Measurements from ENCODE around the gene SH3BP4.

Gene SH3BP4, protein sequence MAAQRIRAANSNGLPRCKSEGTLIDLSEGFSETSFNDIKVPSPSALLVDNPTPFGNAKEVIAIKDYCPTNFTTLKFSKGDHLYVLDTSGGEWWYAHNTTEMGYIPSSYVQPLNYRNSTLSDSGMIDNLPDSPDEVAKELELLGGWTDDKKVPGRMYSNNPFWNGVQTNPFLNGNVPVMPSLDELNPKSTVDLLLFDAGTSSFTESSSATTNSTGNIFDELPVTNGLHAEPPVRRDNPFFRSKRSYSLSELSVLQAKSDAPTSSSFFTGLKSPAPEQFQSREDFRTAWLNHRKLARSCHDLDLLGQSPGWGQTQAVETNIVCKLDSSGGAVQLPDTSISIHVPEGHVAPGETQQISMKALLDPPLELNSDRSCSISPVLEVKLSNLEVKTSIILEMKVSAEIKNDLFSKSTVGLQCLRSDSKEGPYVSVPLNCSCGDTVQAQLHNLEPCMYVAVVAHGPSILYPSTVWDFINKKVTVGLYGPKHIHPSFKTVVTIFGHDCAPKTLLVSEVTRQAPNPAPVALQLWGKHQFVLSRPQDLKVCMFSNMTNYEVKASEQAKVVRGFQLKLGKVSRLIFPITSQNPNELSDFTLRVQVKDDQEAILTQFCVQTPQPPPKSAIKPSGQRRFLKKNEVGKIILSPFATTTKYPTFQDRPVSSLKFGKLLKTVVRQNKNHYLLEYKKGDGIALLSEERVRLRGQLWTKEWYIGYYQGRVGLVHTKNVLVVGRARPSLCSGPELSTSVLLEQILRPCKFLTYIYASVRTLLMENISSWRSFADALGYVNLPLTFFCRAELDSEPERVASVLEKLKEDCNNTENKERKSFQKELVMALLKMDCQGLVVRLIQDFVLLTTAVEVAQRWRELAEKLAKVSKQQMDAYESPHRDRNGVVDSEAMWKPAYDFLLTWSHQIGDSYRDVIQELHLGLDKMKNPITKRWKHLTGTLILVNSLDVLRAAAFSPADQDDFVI

DNA sequence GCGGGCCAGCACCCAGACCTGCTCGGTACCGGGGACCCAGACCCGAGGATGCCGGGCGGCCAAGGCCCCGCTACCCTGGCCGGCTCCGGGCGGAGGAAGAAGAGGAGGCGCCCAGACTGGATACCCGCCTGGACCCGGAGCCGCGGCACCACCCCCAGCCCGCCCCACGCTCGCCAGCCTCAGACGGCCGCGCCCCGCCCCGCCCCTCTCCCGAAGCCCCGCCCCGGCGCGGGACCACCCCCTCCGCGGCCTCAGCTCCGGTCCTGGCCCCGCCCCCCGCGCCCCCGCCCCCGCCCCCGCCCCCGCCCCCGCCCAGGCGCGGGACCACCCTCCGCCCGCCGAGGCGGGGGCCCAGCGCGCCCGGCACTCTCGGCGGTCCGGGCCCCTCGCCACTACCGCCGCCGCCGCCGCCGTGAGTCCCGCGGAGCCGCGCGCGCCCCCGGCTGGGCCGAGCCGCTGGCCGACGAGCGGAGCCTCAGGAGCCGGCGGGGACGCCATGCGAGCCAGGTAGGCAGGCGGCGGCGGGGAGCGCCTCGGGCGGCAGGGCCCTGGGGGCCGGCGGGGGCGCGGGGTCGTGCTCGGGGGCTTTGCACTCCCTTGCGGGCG lies at the start of gene SH3BP4:
SH3BP4 (plus strand) TSS at position 354 of the 606 bp plus-strand sequence. CDS start 82,986 bp downstream, outside the sequence.
- peak; percentile 29 for DNase-seq

- no peak for DNase-seq
Observed at GRCh38 chr2:234904785-234905184, 47.0 kb upstream of the SH3BP4 start.

GRCh38 chr2:234905547-234906265 lies 46.1 kb upstream of the SH3BP4 start:
- no peak for DNase-seq

DNA sequence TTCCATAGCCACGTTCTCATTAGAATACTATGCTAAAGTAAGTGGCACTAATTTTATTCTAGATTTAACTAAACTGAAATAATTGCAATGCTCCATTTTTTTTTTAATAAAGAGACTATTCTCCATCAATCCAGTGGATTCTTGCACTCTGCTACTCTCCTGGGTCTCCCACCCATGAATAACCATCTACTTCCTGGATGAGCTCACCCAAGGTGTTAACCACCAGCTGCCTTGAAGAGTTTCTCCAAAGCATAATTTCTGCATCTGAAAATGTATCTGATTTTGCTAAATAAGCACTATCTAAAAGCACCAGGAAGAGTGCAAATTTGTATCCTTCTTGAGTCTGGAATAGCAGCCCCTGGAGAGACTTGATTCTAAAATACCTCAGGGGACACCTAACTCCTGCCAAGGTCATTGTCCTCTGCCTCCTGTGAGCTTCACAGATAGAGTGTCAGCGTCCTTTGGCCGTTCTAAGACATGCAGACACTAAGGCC lies 41.6 kb upstream of the SH3BP4 start:
- DNase-seq: no peak

DNA sequence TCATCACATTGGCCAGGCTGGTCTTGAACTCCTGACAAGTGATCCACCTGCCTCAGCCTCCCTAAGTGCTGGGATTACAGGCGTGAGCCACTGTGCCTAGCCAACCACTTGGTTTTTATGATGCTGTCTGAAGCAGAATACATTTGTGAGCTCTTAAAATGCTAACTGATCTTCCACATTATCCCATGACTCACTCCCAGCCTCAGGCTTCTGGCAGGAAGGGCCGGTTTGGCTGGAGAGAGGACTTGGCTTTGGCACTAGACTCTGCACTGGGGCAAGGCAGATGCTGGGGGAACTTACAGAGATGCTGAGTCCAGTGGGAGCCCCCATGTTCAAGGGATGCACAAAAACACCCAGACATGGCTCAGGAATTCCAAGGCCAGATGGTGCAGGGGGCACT lies 40.5 kb upstream of the SH3BP4 start:
- DNase-seq: no peak

- DNase-seq: no peak
Observed at GRCh38 chr2:234912437-234912836, 39.4 kb upstream of the SH3BP4 start.

- DNase-seq: no peak
Observed at GRCh38 chr2:234913208-234913626, 38.6 kb upstream of the SH3BP4 start.

DNA sequence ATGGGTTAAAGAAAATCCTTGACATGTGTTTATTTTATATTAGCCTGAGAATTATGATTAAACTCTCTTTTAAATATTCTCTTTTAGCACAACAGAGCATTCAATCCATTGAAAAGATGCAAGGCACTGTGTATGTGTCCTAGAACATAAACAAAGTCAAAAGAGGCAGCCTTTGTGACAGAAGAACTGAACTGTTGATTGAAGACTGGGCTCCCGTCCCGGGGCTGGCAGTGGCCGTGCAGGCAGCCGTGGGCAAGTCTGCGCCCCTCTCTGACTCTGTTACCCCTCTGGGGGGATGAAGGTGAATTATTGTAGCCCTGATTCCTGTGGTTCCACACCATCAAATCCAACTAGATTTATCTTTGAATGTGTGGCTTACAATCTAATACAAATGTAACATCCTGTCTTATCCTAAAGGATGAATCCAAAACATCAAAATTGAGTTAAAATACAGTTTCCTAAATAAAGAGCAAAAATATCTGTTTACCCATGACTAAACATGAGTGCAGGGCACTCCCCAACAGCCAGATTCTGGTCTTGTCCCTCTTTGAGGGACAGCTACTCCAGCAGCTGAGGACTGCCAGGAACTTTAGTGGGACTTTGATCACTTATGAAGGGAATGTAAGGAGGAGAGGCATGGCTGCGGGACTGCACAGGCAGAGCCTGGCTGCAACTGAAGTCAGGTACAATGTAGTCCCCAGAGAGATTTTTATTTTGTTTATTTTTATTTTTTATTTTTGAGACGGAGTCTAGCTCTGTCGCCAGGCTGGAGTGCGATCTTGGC lies 37.3 kb upstream of the SH3BP4 start:
- no peak for DNase-seq

DNA sequence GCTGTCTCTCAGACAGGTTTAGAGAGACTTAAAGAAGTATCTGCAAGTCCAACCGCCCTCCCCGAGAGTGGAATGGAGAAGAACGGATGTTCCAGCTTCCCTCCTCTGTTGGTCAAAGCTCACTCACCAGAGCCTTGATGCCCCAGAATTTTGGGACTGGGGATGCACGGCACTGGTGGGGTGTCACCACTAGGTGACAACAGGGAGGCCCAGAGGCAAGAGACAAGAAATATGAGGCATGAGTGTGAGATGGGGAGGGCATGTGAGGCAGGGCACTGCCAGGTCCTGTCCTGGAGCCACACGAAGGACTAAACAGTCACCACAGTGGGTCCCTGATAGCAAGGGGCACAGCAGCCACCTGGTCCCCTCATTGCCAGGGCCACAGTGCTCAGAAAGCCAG lies 35.1 kb upstream of the SH3BP4 start:
- DNase-seq: no peak

DNA sequence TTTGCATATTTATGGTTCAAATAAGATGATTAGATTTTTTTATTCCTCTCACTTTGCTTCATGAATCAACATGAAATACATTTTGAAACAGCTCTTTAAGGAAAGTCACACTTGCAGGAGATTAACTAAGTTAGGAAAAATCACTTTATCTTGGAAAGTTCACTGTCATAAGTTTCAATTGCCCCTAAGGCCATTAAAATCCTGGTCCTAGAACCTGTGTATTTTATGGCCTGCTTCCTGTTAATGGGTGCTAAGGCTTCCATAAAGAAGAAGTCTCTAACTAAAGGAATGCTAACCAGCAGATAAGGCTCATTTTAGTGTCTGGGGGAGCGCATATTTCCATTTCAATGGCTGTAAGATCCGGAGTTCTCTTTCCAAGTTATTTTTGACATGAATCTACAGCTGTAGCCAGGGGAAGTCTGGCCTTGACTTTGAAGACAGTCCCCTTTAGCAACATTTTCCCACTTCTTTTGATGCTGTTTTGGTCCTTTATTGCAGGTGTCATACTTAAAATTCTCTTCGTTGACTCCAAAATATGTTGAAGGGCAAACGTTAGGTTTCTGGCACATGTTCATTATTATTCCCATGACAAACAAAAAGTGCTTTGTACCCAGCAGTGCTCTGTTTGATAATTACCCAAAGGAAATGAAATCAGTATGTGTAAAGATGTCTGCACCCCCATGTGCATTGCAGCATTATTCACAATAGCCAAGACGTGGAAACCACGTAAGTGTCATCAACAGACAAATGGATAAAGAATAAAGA lies 34.4 kb upstream of the SH3BP4 start:
- DNase-seq: no peak

GRCh38 chr2:234919711-234920110 lies 32.1 kb upstream of the SH3BP4 start:
- no peak for DNase-seq

- DNase-seq: no peak
Observed at GRCh38 chr2:234920836-234921235, 31.0 kb upstream of the SH3BP4 start.

GRCh38 chr2:234929002-234929401 lies 22.8 kb upstream of the SH3BP4 start:
- no peak for DNase-seq

DNA sequence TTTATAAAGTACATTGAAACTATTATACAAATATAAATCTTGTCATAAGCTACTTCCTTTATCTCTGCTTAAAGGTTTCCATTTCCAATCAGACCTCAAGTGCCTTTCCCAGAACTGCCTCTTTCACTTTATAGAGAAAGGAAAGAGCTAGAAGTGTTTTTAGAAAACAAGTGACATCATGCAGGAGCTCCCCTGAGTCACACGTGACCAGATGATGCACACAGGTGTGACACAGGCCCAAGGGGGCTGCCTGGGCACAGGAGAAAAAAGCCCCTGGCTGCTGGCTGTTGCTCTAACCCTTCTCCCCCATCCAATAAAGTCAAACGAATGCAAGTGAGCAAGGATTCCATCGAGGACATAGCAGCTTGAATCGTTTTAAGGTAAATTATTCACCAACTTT lies 21.4 kb upstream of the SH3BP4 start:
- DNase-seq: no peak

- no peak for DNase-seq
Observed at GRCh38 chr2:234931371-234931770, 20.4 kb upstream of the SH3BP4 start.

GRCh38 chr2:234932591-234933168 lies 19.1 kb upstream of the SH3BP4 start:
- no peak for DNase-seq

DNA sequence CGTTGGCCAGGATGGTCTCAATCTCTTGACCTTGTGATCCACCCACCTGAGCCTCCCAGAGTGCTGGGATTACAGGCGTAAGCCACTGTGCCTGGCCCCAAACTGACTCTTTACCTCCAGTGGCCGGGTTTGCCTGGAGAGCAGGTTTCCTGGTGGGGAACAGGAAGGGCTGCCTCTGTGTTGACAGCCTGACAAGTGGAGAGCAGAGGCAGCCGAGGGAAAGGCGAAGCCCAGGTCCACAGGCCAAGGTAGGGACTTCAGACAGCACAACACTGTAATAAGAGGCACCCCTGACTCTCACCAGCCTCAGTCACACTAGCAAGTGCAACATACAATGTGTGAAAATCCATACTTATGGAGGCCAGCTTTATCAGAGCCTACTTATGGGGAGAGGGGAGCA lies 16.5 kb upstream of the SH3BP4 start:
- DNase-seq: no peak

- no peak for DNase-seq
Observed at GRCh38 chr2:234939576-234939975, 12.2 kb upstream of the SH3BP4 start.

- no peak for DNase-seq
Observed at GRCh38 chr2:234939996-234940395, 11.8 kb upstream of the SH3BP4 start.

- DNase-seq: no peak
Observed at GRCh38 chr2:234940527-234940926, 11.3 kb upstream of the SH3BP4 start.
